Measurements from ENCODE around the gene NPPA. TPM values are rescaled to one million over a fixed set of nuclear protein-coding genes. Genes with fewer than 3 reads are reported as not detected.
A peak's percentile ranks its signal among the peaks of the same experiment; 100 is the strongest.

The NPPA gene
- total RNA-seq, 6 donors from 2014 or later: 3.1 TPM; not detected in 5

- no peaks in the 10 kb centered on the region for H3K27me3 ChIP-seq
- peak overlapping the region in 1 of 4 donors; percentile 48 for H3K27ac ChIP-seq
- 93 to 100% methylated on average over 4 to 9 of the region's 10 CpGs for WGBS, 2 donors
Measured at GRCh38 chr1:11875094-11875493, 27.5 kb upstream of the NPPA start.

GRCh38 chr1:11874624-11875023, 27.0 kb upstream of the NPPA start:
- Histone ChIP-seq H3K36me3 (no peaks in the 10 kb centered on the region), H3K4me1 (peaks cover 0 to 6% (median 4%) of the 10 kb centered on the region in 4 donors), H3K27me3 (no peaks in the 10 kb centered on the region), H3K9me3 (no peaks in the 10 kb centered on the region), H3K4me3 (no peak overlapping the region), H3K27ac (peak overlapping the region in 1 of 4 donors; percentile 48)
- ATAC-seq (ENCODE audit: low FRiP score in 2 of 2) (no peak), DNase-seq (no peak)
- WGBS, 2 donors: 62 to 71% methylated on average over 6 of the region's 6 CpGs
- TF ChIP-seq POLR2A (IDR thresholded peaks at IDR 0.05): no peak
- TF ChIP-seq, protein P1, sequence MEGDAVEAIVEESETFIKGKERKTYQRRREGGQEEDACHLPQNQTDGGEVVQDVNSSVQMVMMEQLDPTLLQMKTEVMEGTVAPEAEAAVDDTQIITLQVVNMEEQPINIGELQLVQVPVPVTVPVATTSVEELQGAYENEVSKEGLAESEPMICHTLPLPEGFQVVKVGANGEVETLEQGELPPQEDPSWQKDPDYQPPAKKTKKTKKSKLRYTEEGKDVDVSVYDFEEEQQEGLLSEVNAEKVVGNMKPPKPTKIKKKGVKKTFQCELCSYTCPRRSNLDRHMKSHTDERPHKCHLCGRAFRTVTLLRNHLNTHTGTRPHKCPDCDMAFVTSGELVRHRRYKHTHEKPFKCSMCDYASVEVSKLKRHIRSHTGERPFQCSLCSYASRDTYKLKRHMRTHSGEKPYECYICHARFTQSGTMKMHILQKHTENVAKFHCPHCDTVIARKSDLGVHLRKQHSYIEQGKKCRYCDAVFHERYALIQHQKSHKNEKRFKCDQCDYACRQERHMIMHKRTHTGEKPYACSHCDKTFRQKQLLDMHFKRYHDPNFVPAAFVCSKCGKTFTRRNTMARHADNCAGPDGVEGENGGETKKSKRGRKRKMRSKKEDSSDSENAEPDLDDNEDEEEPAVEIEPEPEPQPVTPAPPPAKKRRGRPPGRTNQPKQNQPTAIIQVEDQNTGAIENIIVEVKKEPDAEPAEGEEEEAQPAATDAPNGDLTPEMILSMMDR (IDR thresholded peaks at IDR 0.05): no peak
- no peak for TF ChIP-seq POLR2AphosphoS5 (IDR thresholded peaks at IDR 0.05)

More at GRCh38 chr1:11875094-11875493, 27.5 kb upstream of the NPPA start:
- no peak overlapping the region for H3K4me3 ChIP-seq
- no peaks in the 10 kb centered on the region for H3K36me3 ChIP-seq
- H3K4me1 ChIP-seq: peaks cover 0 to 11% (median 7%) of the 10 kb centered on the region in 4 donors
- no peak for TF ChIP-seq EP300 (IDR thresholded peaks at IDR 0.05)
- TF ChIP-seq, protein P1 (IDR thresholded peaks at IDR 0.05): no peak
- TF ChIP-seq POLR2AphosphoS5 (IDR thresholded peaks at IDR 0.05): no peak
- no peak for TF ChIP-seq POLR2A (IDR thresholded peaks at IDR 0.05)
- no peaks in the 10 kb centered on the region for H3K9me3 ChIP-seq
- DNase-seq (no peak), ATAC-seq (ENCODE audit: low FRiP score in 2 of 2) (no peak)

- 55 to 60% methylated on average over 10 of the region's 10 CpGs for WGBS, 2 donors
- Histone ChIP-seq H3K36me3 (no peaks in the 10 kb centered on the region), H3K27ac (peak overlapping the region in 1 of 4 donors; percentile 48), H3K4me1 (peaks cover 0 to 6% (median 2%) of the 10 kb centered on the region in 4 donors), H3K27me3 (no peaks in the 10 kb centered on the region), H3K9me3 (no peaks in the 10 kb centered on the region), H3K4me3 (no peak overlapping the region)
- ATAC-seq (ENCODE audit: low FRiP score in 2 of 2): no peak
- peak; percentile 18 to 56 for TF ChIP-seq POLR2AphosphoS5 (IDR thresholded peaks at IDR 0.05)
- TF ChIP-seq, protein P1 (IDR thresholded peaks at IDR 0.05): no peak
- peak; percentile 54 to 94 (median 82) for TF ChIP-seq EP300 (IDR thresholded peaks at IDR 0.05)
- TF ChIP-seq POLR2A (IDR thresholded peaks at IDR 0.05): no peak
- peak in 1 of 2 donors; percentile 28 for DNase-seq
Measured at GRCh38 chr1:11874258-11874562, 26.6 kb upstream of the NPPA start.

DNA sequence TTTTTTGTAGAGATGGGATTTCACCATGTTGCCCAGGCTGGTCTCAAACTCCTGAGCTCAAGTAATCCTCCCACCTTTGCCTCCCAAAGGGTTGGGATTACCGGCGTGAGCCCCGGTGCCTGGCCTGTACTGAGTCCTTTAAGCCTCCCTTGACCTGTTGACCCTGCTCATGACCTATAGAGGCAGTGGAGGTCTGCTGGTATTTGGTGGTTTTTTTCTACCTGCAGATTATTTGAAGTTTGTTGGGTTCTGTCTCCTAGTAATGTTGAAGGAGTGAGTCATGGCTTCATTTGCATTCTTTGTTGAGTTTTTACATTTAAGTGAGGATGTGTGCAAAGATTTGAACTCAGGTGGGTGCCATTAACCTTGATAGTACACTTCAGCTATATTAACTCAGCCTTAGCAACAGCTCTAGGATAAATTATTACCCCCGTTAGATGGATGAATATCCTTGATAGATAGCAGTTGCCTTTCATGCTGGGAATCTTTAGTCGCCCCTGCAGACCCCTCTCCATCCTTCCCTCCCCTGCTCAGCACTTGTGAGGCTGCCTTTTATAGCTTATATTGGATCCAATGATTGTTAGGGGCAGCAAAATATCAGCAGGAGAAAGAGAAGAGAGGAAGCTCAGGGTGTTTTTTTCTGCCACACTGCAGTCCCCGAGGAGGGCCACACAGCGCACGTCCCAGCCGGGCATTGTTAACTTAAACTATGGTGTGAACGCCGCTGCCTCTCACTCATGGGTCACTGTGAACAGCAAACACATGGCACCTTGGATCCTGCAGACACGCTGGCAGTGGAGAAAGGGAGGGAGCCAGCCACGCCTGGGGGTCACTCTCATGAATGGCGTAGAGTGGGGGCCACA, 26.0 kb upstream of the NPPA start:
- H3K4me1 ChIP-seq: peaks cover 0 to 6% (median 2%) of the 10 kb centered on the region in 4 donors
- no peaks in the 10 kb centered on the region for H3K27me3 ChIP-seq
- H3K4me3 ChIP-seq: no peak overlapping the region
- H3K9me3 ChIP-seq: no peaks in the 10 kb centered on the region
- ATAC-seq (ENCODE audit: low FRiP score in 2 of 2) (no peak), DNase-seq (no peak)
- no peak overlapping the region for H3K27ac ChIP-seq
- TF ChIP-seq EP300 (IDR thresholded peaks at IDR 0.05) (no peak), POLR2AphosphoS5 (IDR thresholded peaks at IDR 0.05) (peak in 1 of 2 donors; percentile 71), POLR2A (IDR thresholded peaks at IDR 0.05) (no peak)
- TF ChIP-seq, protein P1 (IDR thresholded peaks at IDR 0.05): no peak
- 71 to 79% methylated on average over 11 to 14 of the region's 14 CpGs for WGBS, 2 donors
- no peaks in the 10 kb centered on the region for H3K36me3 ChIP-seq
